Measurements from ENCODE around the gene HDLBP.

GRCh38 chr2:241234962-241235740 is 80.3 kb downstream of the HDLBP start:
- TF ChIP-seq POLR2AphosphoS5 (IDR thresholded peaks at IDR 0.05; ENCODE audit: low read depth, low read length), result 0 out of 2 replicates have a peak, but pooled peaks have one; percentile 21
- TF ChIP-seq, protein P1, sequence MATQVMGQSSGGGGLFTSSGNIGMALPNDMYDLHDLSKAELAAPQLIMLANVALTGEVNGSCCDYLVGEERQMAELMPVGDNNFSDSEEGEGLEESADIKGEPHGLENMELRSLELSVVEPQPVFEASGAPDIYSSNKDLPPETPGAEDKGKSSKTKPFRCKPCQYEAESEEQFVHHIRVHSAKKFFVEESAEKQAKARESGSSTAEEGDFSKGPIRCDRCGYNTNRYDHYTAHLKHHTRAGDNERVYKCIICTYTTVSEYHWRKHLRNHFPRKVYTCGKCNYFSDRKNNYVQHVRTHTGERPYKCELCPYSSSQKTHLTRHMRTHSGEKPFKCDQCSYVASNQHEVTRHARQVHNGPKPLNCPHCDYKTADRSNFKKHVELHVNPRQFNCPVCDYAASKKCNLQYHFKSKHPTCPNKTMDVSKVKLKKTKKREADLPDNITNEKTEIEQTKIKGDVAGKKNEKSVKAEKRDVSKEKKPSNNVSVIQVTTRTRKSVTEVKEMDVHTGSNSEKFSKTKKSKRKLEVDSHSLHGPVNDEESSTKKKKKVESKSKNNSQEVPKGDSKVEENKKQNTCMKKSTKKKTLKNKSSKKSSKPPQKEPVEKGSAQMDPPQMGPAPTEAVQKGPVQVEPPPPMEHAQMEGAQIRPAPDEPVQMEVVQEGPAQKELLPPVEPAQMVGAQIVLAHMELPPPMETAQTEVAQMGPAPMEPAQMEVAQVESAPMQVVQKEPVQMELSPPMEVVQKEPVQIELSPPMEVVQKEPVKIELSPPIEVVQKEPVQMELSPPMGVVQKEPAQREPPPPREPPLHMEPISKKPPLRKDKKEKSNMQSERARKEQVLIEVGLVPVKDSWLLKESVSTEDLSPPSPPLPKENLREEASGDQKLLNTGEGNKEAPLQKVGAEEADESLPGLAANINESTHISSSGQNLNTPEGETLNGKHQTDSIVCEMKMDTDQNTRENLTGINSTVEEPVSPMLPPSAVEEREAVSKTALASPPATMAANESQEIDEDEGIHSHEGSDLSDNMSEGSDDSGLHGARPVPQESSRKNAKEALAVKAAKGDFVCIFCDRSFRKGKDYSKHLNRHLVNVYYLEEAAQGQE (IDR thresholded peaks at IDR 0.05; ENCODE audit: insufficient read depth in 1 of 2, low read depth in 2 of 2, low read length in 2 of 2), result no peak

Measured in PFSK-1 (cell line).